Suprapubic skin (tissue), 4 donors: ENCODE measurements around the gene GMPPA. TPM values are rescaled to one million over a fixed set of nuclear protein-coding genes. Genes with fewer than 3 reads are reported as not detected.

Source experiments
- DNase-seq, 2 donors: peaks; one replicate each; pipeline ENCODE4 v3.0.0-alpha.2; 2019; ENCODE audit warnings: low spot score in 2 of 2
- H3K27ac ChIP-seq: fragments of 200-600 bp; sonication (generic); one replicate; pipeline ENCODE4 v1.5.1; 2019
- H3K27me3 ChIP-seq: fragments of 200-600 bp; sonication (generic); one replicate; pipeline ENCODE4 v1.5.1; 2019
- H3K36me3 ChIP-seq: fragments of 200-600 bp; sonication (generic); one replicate; pipeline ENCODE4 v1.5.1; 2019
- H3K4me1 ChIP-seq: fragments of 200-600 bp; sonication (generic); one replicate; pipeline ENCODE4 v1.5.1; 2019
- H3K4me3 ChIP-seq: fragments of 200-600 bp; sonication (generic); one replicate; pipeline ENCODE4 v1.5.1; 2019; ENCODE audit warnings: mild to moderate bottlenecking
- H3K9me3 ChIP-seq: fragments of 200-600 bp; sonication (generic); one replicate; pipeline ENCODE4 v1.5.1; 2019
- CTCF ChIP-seq, 2 donors: fragments of 200-600 bp in 1 of 2; fragments of 450-650 bp in 1 of 2; sonication (generic) in 1 of 2; IDR thresholded peaks; one replicate each; pipeline ENCODE4 v1.5.1; 2016 to 2019; ENCODE audit warnings: antibody characterized with exemption in 2 of 2, mild to moderate bottlenecking in 1 of 2, moderate library complexity in 1 of 2
- EP300 ChIP-seq: sonication (generic); formaldehyde crosslinking; IDR thresholded peaks from one replicate; pipeline ENCODE4 v1.6.1; 2017; ENCODE audit warnings: antibody characterized with exemption
- POLR2A ChIP-seq, 2 donors: fragments of 450-650 bp; IDR thresholded peaks; one replicate each; pipeline ENCODE4 v1.6.1; 2017; ENCODE audit warnings: antibody characterized with exemption in 2 of 2, mild to moderate bottlenecking in 2 of 2, moderate library complexity in 2 of 2
- POLR2AphosphoS5 ChIP-seq, 3 donors: sonication (generic); formaldehyde crosslinking; IDR thresholded peaks; one replicate each; pipeline ENCODE4 v1.6.1; 2017; ENCODE audit warnings: antibody characterized with exemption in 3 of 3
- WGBS: methylation state at CpG from one replicate; pipeline ENCODE4 v1.1.5; 2018; 5-methylcytosine and 5-hydroxymethylcytosine counted together
- total RNA-seq, 4 donors: library from RNA; depleted of rRNA; stranded (reverse); fragments of >200 nt; gene quantifications; one replicate each; pipeline ENCODE4 v1.1.0, GENCODE V29; 2016

Gene GMPPA
- total RNA-seq, 4 donors from 2014 or later, result 18.3 to 31.3 (median 22.3) TPM

- H3K4me3 ChIP-seq, result no peak overlapping the region
- no peaks in the 10 kb centered on the region for H3K9me3 ChIP-seq
- H3K27me3 ChIP-seq, result peaks cover 89% of the 10 kb centered on the region
- peaks cover 21% of the 10 kb centered on the region for H3K4me1 ChIP-seq
- no peak overlapping the region for H3K27ac ChIP-seq
- no peak for DNase-seq
- no peaks in the 10 kb centered on the region for H3K36me3 ChIP-seq
- TF ChIP-seq POLR2AphosphoS5 (IDR thresholded peaks at IDR 0.05) (no peak), CTCF (IDR thresholded peaks at IDR 0.05) (no peak), EP300 (no peak), POLR2A (IDR thresholded peaks at IDR 0.05) (no peak)
- 68% methylated on average over 9 of the region's 11 CpGs for WGBS
These were observed 27.8 kb downstream of the GMPPA start for GRCh38 chr2:219526320-219527075.

- Histone ChIP-seq H3K27ac (no peak overlapping the region), H3K4me1 (peaks cover 19% of the 10 kb centered on the region), H3K4me3 (no peak overlapping the region), H3K36me3 (no peaks in the 10 kb centered on the region), H3K27me3 (peaks cover 89% of the 10 kb centered on the region), H3K9me3 (no peaks in the 10 kb centered on the region)
- TF ChIP-seq POLR2AphosphoS5 (IDR thresholded peaks at IDR 0.05), result no peak
- TF ChIP-seq CTCF (IDR thresholded peaks at IDR 0.05), result no peak
- no peak for TF ChIP-seq POLR2A (IDR thresholded peaks at IDR 0.05)
- DNase-seq, result no peak
- WGBS, result 52% methylated on average over 3 of the region's 6 CpGs
These were observed 28.3 kb downstream of the GMPPA start for GRCh38 chr2:219527076-219527394.

GRCh38 chr2:219527472-219527871, 28.8 kb downstream of the GMPPA start:
- no peaks in the 10 kb centered on the region for H3K9me3 ChIP-seq
- 54% methylated on average over 5 of the region's 5 CpGs for WGBS
- H3K27ac ChIP-seq, result no peak overlapping the region
- no peak for DNase-seq
- peaks cover 15% of the 10 kb centered on the region for H3K4me1 ChIP-seq
- H3K36me3 ChIP-seq, result no peaks in the 10 kb centered on the region
- H3K4me3 ChIP-seq, result no peak overlapping the region
- H3K27me3 ChIP-seq, result peaks cover 88% of the 10 kb centered on the region
- TF ChIP-seq EP300 (no peak), CTCF (IDR thresholded peaks at IDR 0.05) (no peak), POLR2AphosphoS5 (IDR thresholded peaks at IDR 0.05) (no peak), POLR2A (IDR thresholded peaks at IDR 0.05) (no peak)

- no peak overlapping the region for H3K27ac ChIP-seq
- peaks cover 60% of the 10 kb centered on the region for H3K27me3 ChIP-seq
- H3K4me1 ChIP-seq, result peaks cover 5% of the 10 kb centered on the region
- peak; percentile 88 to 92 for DNase-seq
- TF ChIP-seq CTCF (IDR thresholded peaks at IDR 0.05) (peak; percentile 94 to 95), POLR2AphosphoS5 (IDR thresholded peaks at IDR 0.05) (no peak)
- H3K4me3 ChIP-seq, result no peak overlapping the region
- H3K9me3 ChIP-seq, result no peaks in the 10 kb centered on the region
- 15% methylated on average over 21 of the region's 21 CpGs for WGBS
- no peaks in the 10 kb centered on the region for H3K36me3 ChIP-seq
These were observed 31.6 kb downstream of the GMPPA start for GRCh38 chr2:219530048-219530963.
